Upper lobe of right lung (tissue), 1 donor: ENCODE data around the gene BCL2L12. TPM values are rescaled to one million over a fixed set of nuclear protein-coding genes. Genes with fewer than 3 reads are reported as not detected.

Source experiments
- ATAC-seq: fragments of 200-7000 bp; cut with Tn5 transposase; one replicate; pipeline ENCODE4 v1.9.1; 2020; ENCODE audit warnings: mild to moderate bottlenecking, moderate library complexity
- DNase-seq: peaks from one replicate; pipeline ENCODE4 v3.0.0-alpha.2; 2020
- H3K27ac ChIP-seq: fragments of 200-600 bp; one replicate; pipeline ENCODE4 v1.8.0; 2022
- H3K27me3 ChIP-seq: fragments of 200-600 bp; one replicate; pipeline ENCODE4 v1.8.0; 2022; ENCODE audit warnings: mild to moderate bottlenecking
- H3K36me3 ChIP-seq: fragments of 200-600 bp; one replicate; pipeline ENCODE4 v1.8.0; 2022
- H3K4me1 ChIP-seq: fragments of 200-600 bp; one replicate; pipeline ENCODE4 v1.8.0; 2022
- H3K4me3 ChIP-seq: fragments of 200-600 bp; one replicate; pipeline ENCODE4 v1.8.0; 2022; ENCODE audit warnings: mild to moderate bottlenecking
- H3K9me3 ChIP-seq: fragments of 200-600 bp; one replicate; pipeline ENCODE4 v1.8.0; 2022
- intact Hi-C: fragments of 100-400 bp; cut with DNase I; formaldehyde crosslinking; loops from one replicate; pipeline ENCODE4 v1.11.0; 2022
- total RNA-seq: library from RNA; stranded (reverse); fragmentation: NEBNext Ultra II Directional; extraction: Animal tissue kit (Norgen Biotek cat#: 25700); gene quantifications from one replicate; pipeline ENCODE4 v1.2.1, GENCODE V29; 2021
- TF ChIP-seq, protein P1 (sequence below): fragments of 200-600 bp; IDR thresholded peaks from one replicate; pipeline ENCODE4 v1.8.0; 2022; ENCODE audit warnings: antibody characterized with exemption
- donor health status: DM: no; HTN: yes; CAD: no; lungs with severe emphysema.

BCL2L12 gene
- total RNA-seq, 1 donor from 2014 or later, result 15.8 TPM

DNA sequence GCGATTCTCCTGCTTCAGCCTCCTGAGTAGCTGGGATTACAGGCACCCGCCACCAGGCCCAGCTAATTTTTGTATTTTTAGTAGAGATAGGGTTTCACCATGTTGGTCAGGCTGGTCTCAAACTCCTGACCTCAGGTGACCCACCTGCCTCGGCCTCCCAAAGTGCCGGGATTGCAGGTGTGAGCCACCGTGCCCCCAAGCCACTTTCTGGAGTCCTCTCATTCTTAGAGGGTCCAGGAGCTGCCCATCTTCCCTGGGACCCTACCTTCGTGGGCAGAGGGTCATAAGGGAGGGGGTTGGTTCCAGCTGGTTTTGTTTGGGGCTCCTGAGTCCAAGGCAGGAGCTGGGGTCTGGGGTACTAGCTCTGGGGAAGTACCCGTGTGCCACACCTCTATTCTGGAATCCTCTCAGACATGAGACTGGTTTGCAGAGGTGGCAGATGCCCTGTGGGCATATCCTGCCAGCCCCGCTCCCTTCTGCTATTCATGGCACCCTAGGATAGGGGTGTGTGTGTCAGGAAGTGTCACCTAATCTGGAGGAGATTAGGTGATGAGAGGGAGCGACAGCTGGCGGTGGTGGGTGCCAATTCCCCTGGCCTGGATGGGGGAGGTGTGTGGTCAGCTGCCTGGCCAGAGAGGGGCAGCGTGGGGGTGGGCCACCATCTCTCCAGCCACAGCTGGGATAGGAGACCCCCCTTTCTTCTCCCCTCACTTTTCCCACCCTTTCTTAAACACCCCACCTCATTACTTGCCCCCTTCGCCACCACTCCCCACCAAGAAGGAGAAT, 13.4 kb downstream of the BCL2L12 start:
- ATAC-seq, result no peak
- Histone ChIP-seq H3K36me3 (peaks cover 31% of the 10 kb centered on the region), H3K27me3 (no peaks in the 10 kb centered on the region), H3K4me1 (peaks cover 33% of the 10 kb centered on the region), H3K27ac (no peak overlapping the region), H3K9me3 (no peaks in the 10 kb centered on the region), H3K4me3 (no peak overlapping the region)
- DNase-seq, result no peak
- TF ChIP-seq, protein P1, sequence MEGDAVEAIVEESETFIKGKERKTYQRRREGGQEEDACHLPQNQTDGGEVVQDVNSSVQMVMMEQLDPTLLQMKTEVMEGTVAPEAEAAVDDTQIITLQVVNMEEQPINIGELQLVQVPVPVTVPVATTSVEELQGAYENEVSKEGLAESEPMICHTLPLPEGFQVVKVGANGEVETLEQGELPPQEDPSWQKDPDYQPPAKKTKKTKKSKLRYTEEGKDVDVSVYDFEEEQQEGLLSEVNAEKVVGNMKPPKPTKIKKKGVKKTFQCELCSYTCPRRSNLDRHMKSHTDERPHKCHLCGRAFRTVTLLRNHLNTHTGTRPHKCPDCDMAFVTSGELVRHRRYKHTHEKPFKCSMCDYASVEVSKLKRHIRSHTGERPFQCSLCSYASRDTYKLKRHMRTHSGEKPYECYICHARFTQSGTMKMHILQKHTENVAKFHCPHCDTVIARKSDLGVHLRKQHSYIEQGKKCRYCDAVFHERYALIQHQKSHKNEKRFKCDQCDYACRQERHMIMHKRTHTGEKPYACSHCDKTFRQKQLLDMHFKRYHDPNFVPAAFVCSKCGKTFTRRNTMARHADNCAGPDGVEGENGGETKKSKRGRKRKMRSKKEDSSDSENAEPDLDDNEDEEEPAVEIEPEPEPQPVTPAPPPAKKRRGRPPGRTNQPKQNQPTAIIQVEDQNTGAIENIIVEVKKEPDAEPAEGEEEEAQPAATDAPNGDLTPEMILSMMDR, result no peak
- intact Hi-C loops, result no loop called here

DNA sequence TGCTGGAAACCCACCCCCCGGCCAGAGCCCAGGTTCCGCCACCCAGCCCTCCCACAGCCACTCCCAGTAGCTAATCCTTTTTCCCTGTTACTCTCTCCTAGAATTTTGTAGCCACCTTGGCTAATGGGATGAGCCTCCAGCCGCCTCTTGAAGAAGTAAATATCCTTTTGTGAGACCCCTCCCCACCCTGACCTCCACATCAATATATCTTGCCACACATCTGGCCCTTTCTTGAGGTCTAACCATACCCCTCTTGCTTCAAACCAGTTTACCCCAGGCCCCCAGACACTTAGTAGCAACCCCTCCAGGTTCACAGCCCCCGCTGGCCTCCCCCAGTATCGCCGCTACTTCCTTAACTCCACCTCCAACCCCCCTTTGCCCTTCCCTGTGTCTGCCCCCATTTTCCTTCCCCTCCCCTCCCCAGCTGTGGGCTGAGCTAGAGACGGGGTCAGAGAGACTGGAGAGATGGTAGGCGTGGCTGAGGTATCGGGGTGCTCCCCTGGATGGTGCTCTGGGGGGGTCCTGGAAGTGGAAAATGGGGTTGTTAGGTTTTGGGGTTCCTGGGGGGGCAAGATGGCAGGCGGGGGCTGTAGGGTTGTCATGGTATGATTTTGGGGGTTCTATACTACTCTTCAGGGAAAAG, 14.2 kb downstream of the BCL2L12 start:
- DNase-seq (no peak), ATAC-seq (no peak)
- peaks cover 33% of the 10 kb centered on the region for H3K4me1 ChIP-seq
- H3K4me3 ChIP-seq, result no peak overlapping the region
- no peaks in the 10 kb centered on the region for H3K27me3 ChIP-seq
- H3K36me3 ChIP-seq, result peaks cover 38% of the 10 kb centered on the region
- peak overlapping the region; percentile 47 for H3K27ac ChIP-seq
- no peaks in the 10 kb centered on the region for H3K9me3 ChIP-seq
- intact Hi-C loops, result no loop called here
- TF ChIP-seq, protein P1, result no peak

DNA sequence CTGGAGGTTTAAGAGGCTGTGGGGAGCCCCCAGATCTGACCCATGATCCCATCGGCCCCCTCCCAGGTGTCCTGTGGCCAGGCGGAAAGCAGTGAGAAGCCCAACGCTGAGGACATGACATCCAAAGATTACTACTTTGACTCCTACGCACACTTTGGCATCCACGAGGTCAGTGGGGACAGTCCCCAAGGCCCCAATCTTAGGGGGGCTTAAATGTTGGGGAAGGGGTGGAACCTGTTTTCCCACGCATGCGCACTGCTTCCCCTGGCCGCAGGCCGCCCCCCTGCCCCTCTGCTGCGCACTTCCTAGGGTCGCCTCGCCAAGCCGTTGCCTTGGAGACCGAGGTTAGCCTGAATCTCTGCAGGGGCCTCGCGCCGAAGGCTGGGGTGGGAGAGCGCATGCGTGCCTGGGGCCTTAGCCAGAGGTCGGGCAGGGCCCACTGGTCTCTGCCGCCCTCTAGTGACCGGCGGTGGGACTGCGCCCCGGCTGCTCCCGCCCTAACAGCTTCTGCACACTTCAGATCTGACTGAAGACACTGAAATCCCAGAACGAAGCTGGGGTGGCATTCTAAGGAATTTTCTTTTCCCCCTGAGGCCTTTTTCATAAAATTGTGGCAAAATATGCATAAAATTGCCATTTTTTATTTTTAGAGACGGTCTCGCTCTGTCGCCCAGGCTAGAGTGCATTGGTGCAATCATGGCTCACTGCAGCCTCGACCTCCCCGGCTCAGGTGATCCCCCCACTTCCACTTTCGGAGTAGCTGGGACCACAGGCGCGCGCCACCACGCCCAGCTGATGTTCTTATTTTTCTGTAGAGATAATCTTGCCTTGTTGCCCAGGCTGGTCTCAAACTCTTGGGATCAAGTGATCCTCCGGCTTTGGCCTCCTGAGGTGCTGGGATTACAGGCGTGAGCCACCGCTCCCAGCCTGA, 15.0 kb downstream of the BCL2L12 start:
- Histone ChIP-seq H3K27ac (peak overlapping the region; percentile 47), H3K9me3 (no peaks in the 10 kb centered on the region), H3K36me3 (peaks cover 46% of the 10 kb centered on the region), H3K4me3 (no peak overlapping the region), H3K4me1 (peaks cover 33% of the 10 kb centered on the region), H3K27me3 (no peaks in the 10 kb centered on the region)
- intact Hi-C loops, result no loop called here
- ATAC-seq (peak; percentile 59), DNase-seq (peak; percentile 95)
- TF ChIP-seq, protein P1, result peak; percentile 99

DNA sequence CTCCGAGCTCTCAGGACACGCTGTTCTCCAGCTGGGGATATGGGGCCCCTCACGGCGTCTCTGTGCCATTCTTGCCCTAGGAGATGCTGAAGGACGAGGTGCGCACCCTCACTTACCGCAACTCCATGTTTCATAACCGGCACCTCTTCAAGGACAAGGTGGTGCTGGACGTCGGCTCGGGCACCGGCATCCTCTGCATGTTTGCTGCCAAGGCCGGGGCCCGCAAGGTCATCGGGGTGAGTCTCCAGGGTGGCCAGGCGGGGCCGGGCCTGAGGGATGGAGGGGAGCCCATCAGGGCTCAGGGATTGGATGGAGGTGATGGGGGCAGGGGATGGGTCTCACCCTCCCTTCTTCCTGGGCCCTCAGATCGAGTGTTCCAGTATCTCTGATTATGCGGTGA, 16.1 kb downstream of the BCL2L12 start:
- Histone ChIP-seq H3K27ac (no peak overlapping the region), H3K27me3 (no peaks in the 10 kb centered on the region), H3K9me3 (no peaks in the 10 kb centered on the region), H3K4me3 (no peak overlapping the region), H3K4me1 (peaks cover 27% of the 10 kb centered on the region), H3K36me3 (peaks cover 54% of the 10 kb centered on the region)
- DNase-seq, result no peak
- ATAC-seq, result no peak
- TF ChIP-seq, protein P1, result no peak
- intact Hi-C loops, result no loop called here

DNA sequence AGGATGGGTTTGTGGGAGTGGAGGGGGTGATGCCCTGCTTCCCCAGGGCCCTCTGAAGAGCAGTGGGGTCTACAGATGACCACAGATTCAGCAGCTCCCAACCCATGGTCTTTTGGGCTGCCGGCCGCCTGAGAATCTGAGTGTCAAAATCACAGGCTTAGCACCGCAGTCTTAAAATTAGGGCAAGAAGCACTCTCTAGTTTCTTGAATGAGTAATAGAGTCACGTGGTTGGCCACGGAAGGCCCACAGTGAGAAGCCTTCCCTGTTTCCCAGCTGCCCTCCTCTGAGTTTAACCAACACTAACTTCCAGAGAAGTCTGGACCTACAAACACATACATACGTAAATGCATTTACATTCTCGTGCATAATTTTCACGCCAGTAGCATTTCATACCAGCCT, 16.5 kb downstream of the BCL2L12 start:
- no peaks in the 10 kb centered on the region for H3K9me3 ChIP-seq
- DNase-seq (no peak), ATAC-seq (no peak)
- H3K36me3 ChIP-seq, result peaks cover 54% of the 10 kb centered on the region
- TF ChIP-seq, protein P1, result no peak
- H3K27ac ChIP-seq, result no peak overlapping the region
- intact Hi-C loops, result no loop called here
- H3K27me3 ChIP-seq, result no peaks in the 10 kb centered on the region
- H3K4me1 ChIP-seq, result peaks cover 27% of the 10 kb centered on the region
- no peak overlapping the region for H3K4me3 ChIP-seq
